ENCODE measurements around the gene SBF2. TPM values are rescaled to one million over a fixed set of nuclear protein-coding genes. Genes with fewer than 3 reads are reported as not detected.

The SBF2 gene
- total and polyA plus RNA-seq, 2 of the 13 experiments (the other 11 are each of a cell fraction or from before 2014, with no cell fraction given) = 24.0 to 45.8 TPM

GRCh38 chr11:10307400-10308200 lies 13.6 kb upstream of the SBF2 start (continued):
- no peak for TF ChIP-seq DMTF1 (CRISPR knock-in tag; IDR thresholded peaks at IDR 0.05)
- no peak for TF ChIP-seq ATF1 (CRISPR knock-in tag; IDR thresholded peaks at IDR 0.05)
- no peak for TF ChIP-seq LRRFIP1 (CRISPR knock-in tag; conservative IDR thresholded peaks at IDR 0.05)
- no peak for TF ChIP-seq NFIC (IDR thresholded peaks at IDR 0.05; ENCODE audit: low read length)
- no peak for TF ChIP-seq KLF9 (CRISPR knock-in tag; IDR thresholded peaks at IDR 0.05; ENCODE audit: low read depth)
- no peak for TF ChIP-seq ZNF276 (CRISPR knock-in tag; IDR thresholded peaks at IDR 0.05; ENCODE audit: low read depth)
- TF ChIP-seq ZNF660 (CRISPR knock-in tag; IDR thresholded peaks at IDR 0.05; ENCODE audit: borderline replicate concordance, low read depth) = no peak
- 0 out of 2 replicates have a peak, but pooled peaks have one; percentile 11 for TF ChIP-seq ZNF644 (CRISPR knock-in tag; IDR thresholded peaks at IDR 0.05; ENCODE audit: low read depth)
- TF ChIP-seq PBX2 (CRISPR knock-in tag; IDR thresholded peaks at IDR 0.05) = no peak
- TF ChIP-seq LBX2 (CRISPR knock-in tag; IDR thresholded peaks at IDR 0.05; ENCODE audit: borderline replicate concordance) = no peak
- peak; percentile 90 for TF ChIP-seq ZNF740 (CRISPR knock-in tag; IDR thresholded peaks at IDR 0.05)
- TF ChIP-seq ZNF576 (CRISPR knock-in tag; IDR thresholded peaks at IDR 0.05) = no peak
- no peak for TF ChIP-seq ZBTB34 (CRISPR knock-in tag; IDR thresholded peaks at IDR 0.05)
- TF ChIP-seq HNRNPUL1 (IDR thresholded peaks at IDR 0.05; ENCODE audit: low read depth, low read length) = no peak
- TF ChIP-seq MYPOP (CRISPR knock-in tag; IDR thresholded peaks at IDR 0.05) = no peak
- TF ChIP-seq FOXO1 (CRISPR knock-in tag; IDR thresholded peaks at IDR 0.05) = peak; percentile 28; the same call in 1 of the 2 replicates
